ENCODE data around the gene PLCD1.

PLCD1 gene

GRCh38 chr3:38016847-38017444 is 12.5 kb downstream of the PLCD1 start:
- ATAC-seq (no peak), DNase-seq (no peak)

GRCh38 chr3:38016410-38016809 is 13.0 kb downstream of the PLCD1 start:
- no peak for ATAC-seq
- DNase-seq, result no peak

- DNase-seq (no peak), ATAC-seq (no peak)
These were observed 13.5 kb downstream of the PLCD1 start for GRCh38 chr3:38015984-38016383.

- DNase-seq, result no peak
- no peak for ATAC-seq
These were observed 14.0 kb downstream of the PLCD1 start for GRCh38 chr3:38015485-38015884.

- no peak for ATAC-seq
- DNase-seq, result no peak
These were observed 18.3 kb downstream of the PLCD1 start for GRCh38 chr3:38011111-38011510.

- no peak for DNase-seq
- no peak for ATAC-seq
These were observed 19.4 kb downstream of the PLCD1 start for GRCh38 chr3:38009807-38010591.

- ATAC-seq, result no peak
- no peak for DNase-seq
These were observed 20.4 kb downstream of the PLCD1 start for GRCh38 chr3:38008971-38009580.

GRCh38 chr3:38008191-38008701 is 21.2 kb downstream of the PLCD1 start:
- no peak for ATAC-seq

GRCh38 chr3:38007754-38008090 is 21.7 kb downstream of the PLCD1 start:
- no peak for ATAC-seq

More at GRCh38 chr3:38008191-38008701, 21.2 kb downstream of the PLCD1 start:
- no peak for DNase-seq

GRCh38 chr3:38006445-38006995 is 22.9 kb downstream of the PLCD1 start:
- ATAC-seq (no peak), DNase-seq (no peak)

More at GRCh38 chr3:38007754-38008090, 21.7 kb downstream of the PLCD1 start:
- no peak for DNase-seq

- DNase-seq, result no peak
- ATAC-seq, result no peak
These were observed 23.4 kb downstream of the PLCD1 start for GRCh38 chr3:38006031-38006430.

GRCh38 chr3:38005076-38006020 is 24.1 kb downstream of the PLCD1 start:
- ATAC-seq (no peak), DNase-seq (no peak)

- peak; percentile 53 for DNase-seq
- ATAC-seq, result peak; percentile 51
These were observed 24.9 kb downstream of the PLCD1 start for GRCh38 chr3:38004415-38005075.

- DNase-seq (no peak), ATAC-seq (no peak)
These were observed 25.5 kb downstream of the PLCD1 start for GRCh38 chr3:38003817-38004414.

GRCh38 chr3:38003371-38003816 is 26.0 kb downstream of the PLCD1 start:
- DNase-seq, result peak; percentile 71
- peak; percentile 29 for ATAC-seq

GRCh38 chr3:38002940-38003339 is 26.5 kb downstream of the PLCD1 start:
- no peak for ATAC-seq

GRCh38 chr3:38002291-38002876 is 27.1 kb downstream of the PLCD1 start:
- DNase-seq, result no peak
- ATAC-seq, result no peak

More at GRCh38 chr3:38002940-38003339, 26.5 kb downstream of the PLCD1 start:
- DNase-seq, result no peak

- no peak for ATAC-seq
These were observed 27.9 kb downstream of the PLCD1 start for GRCh38 chr3:38001456-38002081.

GRCh38 chr3:38000965-38001455 is 28.4 kb downstream of the PLCD1 start:
- no peak for DNase-seq

More at GRCh38 chr3:38001456-38002081, 27.9 kb downstream of the PLCD1 start:
- no peak for DNase-seq

More at GRCh38 chr3:38000965-38001455, 28.4 kb downstream of the PLCD1 start:
- no peak for ATAC-seq
